Skin of body (tissue), 2 donors: ENCODE results near the gene CYP51A1. TPM values are rescaled to one million over a fixed set of nuclear protein-coding genes. Genes with fewer than 3 reads are reported as not detected.
A peak's percentile ranks its signal among the peaks of the same experiment; 100 is the strongest.
"Not testable (repeated sequence)": the region's sequence is repeated elsewhere in the genome, so short reads cannot be mapped to it uniquely, and the experiment has no call there.

Experiments
- DNase-seq: peaks from one replicate; lab custom pipeline; 2025; lab: John Stamatoyannopoulos, UW
- total RNA-seq: library from RNA; depleted of rRNA; stranded (reverse); fragments of >200 nt; gene quantifications from one replicate; pipeline ENCODE4 v1.2.3, GENCODE V29; 2014

The CYP51A1 gene
- 87.1 TPM for total RNA-seq

DNA sequence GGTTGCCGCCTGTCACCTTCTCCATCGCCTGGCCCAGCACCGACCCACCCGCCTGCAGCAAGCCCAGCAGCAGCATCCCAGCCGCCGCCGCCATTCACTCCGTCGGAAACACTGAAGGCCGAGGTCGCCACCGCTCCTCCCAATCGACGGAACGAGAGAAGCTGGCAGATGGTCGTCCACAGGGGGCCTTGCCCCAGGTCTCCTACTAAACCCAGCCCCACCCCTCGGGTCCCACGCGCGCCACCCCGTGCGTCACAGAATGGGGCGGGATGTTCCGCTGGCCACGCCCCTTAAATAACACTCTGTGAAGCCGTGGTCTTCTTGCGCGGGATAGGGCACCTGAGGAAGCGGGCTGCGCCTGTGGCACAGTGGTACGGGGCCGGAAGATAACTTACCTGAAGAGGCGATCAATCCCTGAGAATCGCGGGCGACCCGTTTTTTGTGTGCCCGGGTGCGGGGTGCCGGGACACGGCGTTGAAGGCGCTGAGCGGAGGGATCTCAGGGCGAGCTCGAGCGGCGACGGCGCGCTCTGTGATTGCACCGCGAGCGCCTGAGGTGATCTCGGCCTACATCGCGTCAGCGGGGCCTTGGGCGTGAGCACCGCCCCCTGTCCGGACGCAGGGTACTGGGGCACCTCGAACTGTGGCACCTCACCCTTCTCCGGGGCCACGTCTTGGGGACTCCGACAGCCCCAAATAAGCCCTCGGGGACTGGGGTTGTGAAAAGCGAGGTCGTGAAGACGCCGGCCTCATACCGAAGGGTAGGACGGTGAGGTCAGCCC is at the start of gene CYP51A1:
Gene CYP51A1 (minus strand): TSS at position 207 of the 781 bp plus-strand sequence. CDS start 113 bp downstream, at position 94.
- peak; percentile 95 for DNase-seq

DNA sequence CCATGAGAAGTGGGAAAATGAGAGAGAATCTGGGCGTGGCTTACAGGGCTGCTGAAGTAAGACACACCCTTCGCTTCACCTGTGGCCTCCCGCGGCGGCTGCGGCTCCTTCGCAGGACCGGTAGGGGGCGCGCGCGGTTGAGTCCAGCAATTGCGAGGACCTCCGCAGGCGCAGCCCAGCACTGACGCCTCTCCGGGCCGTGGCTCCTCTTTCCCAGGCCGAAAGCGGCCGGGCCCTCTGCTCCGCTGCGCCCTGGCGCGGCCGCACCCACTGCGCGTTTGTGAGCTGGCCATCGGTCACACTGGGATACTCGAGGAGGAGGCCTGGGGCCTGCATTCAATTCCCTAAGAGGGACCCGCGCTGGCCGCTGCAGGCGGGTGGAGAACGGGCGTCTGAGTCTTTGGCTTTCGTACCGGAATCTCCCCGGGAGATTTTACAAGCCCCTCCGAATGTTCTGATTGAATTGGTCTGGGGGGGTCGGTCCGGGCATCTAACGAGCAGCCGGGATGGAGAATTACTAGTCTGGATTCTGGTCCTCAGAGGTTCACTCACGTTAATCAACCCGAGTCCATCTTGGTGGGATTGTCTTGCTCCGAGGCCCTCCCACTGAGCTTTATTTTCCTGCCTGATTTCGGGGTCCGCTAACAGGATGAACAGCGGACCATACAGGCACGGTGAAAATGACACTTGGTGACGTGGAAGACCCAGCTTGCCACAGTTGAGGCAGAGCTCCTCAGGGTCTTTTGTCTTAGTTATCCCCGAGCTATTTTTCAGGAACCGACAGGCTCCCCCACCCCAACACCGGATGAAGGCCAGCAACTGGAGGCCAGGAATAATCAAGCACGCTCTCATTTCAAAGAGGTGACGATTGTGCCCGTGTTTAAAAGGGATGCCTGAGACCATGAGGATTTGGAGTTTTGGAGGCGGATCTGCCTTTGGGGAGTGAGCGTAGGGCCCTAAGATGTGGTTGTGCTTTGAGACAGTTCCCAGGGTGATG is 44.9 kb upstream of the CYP51A1 start, which contains the start of gene LRRD1:
Gene LRRD1 (minus strand): TSS at position 215 of the 997 bp plus-strand sequence. CDS start 13,940 bp downstream, outside the sequence.
- DNase-seq = peak; percentile 51

- peak; percentile 0 for DNase-seq
These were observed 43.1 kb upstream of the CYP51A1 start for GRCh38 chr7:92177362-92177761.

DNA sequence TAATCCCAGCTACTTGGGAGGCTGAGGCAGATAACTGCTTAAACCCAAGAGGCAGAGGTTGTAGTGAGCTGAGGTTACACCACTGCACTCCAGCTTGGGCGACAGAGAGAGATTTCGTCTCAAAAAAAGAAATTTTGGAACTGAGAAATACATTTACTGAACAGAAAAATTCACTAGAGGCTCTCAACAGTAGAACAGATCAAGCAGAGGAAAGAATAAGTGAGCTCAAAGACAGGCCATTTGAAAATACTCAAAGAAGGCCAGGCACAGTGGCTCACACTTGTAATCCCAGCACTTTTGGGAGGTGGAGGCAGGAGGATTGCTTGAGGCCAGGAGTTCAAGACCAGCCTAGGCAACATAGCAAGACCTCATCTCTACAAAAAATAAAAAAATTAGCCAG is 35.3 kb upstream of the CYP51A1 start:
- not testable (repeated sequence) for DNase-seq

DNA sequence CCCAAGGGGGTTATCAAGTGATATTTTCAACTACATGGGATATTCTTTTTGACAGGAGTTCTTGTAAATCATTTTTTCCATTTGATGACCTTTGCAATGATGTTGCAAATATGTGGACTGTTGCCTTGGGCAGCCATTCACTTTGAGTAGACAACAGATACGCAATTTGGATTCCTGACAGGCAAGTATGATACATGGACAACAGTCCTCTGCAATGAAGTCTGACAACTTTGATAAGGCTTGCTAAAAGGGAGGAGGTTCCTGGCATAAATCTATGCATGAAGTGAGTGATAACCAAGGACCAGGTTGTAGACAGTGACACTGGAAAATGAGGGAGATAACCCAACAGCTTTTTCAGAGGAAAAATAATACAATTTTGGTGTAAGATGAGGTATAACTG is 27.0 kb upstream of the CYP51A1 start:
- DNase-seq = no peak

DNA sequence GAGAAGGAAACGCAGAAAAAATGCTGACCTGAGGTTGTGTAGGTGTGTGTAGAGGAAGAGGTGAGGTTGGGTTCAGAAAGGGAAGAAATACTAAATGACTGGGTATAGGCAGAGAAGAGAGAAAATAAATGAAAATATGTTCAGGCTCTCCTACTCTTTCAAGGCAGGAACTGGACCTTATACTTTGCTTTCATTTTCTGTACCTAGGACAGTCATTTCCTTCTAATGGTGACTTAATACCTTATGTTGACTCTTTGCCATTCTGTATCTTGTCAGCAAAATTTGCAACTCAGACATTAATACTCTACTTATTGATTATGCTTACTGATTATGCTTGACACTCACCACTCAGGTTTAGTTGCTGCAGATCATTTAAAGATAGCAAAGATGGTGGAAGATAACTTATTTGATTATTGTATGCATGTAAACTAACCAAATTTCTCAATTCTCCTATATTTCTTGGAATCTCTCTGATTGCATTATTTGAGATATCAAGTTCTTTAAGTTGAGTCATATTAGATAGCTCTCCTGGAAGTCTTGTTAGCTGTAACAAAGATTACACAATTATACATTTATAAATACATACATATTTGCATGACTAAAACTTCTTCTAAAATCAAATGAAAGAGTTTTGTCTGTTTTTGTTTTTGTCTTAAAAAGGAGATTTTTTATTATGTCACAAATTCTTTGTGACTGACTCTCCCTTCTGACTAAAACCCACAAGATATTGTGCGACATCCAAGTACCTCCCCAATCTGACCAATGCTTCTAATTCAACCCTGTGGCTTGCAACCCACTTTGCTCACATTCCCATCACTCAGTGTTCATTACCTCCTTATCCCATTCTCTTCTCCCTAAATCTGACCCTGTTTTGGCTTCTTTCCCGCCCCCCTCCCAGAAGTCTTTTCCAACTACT is 24.6 kb upstream of the CYP51A1 start:
- no peak for DNase-seq

DNA sequence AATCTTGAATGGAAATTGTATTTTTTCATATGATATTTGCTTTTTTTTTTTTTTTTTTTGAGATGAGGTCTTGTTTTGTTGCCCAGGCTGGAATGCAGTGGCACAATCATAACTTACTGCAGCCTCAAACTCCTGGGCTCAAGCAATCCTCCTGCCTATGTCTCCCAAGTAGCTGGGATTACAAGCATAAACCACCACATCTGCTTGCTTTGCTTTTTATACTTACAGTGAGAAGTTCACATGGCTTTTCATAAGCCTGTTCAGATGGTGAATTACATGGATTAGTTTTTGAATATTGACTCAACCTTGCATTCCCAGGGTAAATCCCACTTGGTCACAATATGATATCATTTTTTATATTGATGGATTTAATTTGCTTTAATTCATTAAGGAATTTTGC is 22.7 kb upstream of the CYP51A1 start:
- no peak for DNase-seq

GRCh38 chr7:92155108-92155739 is 20.9 kb upstream of the CYP51A1 start:
- DNase-seq = no peak

DNA sequence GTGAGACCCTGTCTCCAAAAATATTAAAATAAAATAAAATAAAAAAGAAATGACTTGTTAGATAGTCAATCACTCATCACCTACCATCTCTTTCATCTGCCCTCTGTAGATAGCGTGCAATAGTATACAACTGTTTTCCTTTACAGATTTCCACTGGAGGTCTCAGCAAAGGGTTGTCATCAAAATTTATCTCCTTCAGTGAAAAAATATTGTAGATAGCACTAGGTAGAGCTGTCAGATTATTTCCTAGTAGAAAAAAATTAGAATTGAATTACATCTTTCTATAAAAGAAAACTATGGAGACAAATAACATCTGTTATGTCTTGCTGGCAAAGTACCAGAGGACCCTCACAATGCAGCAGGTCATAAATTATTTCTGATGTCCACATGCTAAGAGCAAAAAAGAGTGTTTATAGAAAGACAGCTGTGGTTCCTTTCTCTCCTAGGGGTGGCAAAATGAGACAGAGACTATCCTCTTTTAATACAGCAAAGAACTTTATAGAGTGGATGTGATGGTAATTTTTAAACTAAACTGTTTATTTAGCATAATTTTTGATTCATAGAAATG is 16.3 kb upstream of the CYP51A1 start:
- DNase-seq = no peak

DNA sequence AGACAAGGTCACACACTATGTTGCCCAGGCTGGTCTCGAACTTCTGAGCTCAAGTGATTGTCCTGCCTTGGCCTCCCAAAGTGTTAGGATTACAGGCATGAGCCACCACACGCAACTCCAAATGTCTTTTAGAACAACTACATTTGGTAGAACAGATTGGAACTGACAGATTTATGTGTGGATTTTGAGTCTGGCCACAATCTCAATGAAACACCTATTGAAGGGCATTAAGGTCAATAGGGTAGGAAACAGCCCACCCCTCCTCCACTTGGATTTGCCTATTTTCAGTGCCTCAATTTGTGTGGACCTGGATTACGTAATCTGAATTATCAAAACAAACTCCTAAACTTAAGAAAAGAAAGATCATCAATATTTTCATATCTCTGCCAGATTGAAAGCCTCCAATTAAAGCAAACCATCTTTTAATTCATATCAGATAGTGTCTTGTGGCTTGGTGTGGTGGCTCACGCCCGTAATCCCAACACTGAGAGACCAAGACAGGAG is 15.5 kb upstream of the CYP51A1 start:
- DNase-seq = no peak

DNA sequence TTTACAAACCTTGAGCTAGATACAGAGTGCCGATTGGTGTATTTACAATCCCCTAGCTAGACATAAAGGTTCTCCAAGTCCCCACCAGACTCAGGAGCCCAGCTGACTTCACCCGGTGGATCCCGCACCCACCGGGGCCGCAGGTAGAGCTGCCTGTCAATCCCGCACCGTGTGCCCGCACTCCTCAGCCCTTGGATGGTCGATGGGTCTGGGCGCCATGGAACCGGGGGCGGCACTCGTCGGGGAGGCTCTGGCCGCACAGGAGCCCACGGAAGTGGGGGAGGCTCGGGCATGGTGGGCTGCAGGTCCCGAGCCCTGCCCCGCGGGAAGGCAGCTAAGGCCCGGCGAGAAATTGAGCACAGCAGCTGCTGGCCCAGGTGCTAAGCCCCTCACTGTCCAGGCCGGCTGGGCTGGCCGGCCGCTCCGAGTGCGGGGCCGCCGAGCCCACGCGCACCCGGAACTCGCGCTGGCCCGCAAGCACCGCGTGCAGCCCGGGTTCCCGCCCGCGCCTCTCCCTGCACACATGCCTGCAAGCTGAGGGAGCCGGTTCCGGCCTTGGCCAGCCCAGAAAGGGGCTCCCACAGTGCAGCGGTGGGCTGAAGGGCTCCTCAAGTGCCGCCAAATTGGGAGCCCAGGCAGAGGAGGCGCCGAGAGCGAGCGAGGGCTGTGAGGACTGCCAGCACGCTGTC is 9.1 kb upstream of the CYP51A1 start:
- not testable (repeated sequence) for DNase-seq

DNA sequence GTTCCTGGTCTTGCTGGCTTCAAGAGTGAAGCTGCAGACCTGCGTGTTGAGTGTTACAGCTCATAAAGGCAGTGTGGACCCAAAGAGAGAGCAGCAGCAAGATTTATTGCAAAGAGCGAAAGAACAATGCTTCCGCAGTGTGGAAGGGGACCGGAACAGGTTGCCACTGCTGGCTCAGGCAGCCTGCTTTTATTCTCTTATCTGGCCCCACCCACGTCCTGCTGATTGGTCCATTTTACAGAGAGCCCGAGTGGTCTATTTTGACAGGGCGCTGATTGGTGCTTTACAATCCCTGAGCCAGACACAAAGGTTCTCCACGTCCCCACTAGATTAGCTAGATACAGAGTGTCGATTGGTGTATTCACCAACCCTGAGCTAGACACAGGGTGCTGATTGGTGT is 8.5 kb upstream of the CYP51A1 start:
- DNase-seq = not testable (repeated sequence)

DNA sequence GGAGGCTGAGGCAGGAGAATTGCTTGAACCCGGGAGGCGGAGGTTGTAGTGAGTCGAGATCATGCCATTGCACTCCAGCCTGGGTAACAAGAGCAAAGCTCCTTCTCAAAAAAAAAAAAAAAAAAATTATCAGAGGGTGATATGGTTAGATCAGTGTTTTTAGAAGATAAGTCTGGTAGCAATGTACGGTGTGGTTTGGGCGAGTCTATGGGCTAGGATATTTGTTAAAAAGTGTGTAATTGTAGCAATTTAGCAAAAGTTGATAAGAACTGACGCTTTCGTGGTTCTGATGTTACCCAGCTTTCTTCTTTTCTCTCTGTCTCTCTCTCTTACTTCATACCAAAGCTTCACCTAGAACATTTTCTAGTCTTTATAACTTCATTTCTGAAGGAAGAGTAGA is 6.9 kb upstream of the CYP51A1 start:
- DNase-seq = no peak

DNA sequence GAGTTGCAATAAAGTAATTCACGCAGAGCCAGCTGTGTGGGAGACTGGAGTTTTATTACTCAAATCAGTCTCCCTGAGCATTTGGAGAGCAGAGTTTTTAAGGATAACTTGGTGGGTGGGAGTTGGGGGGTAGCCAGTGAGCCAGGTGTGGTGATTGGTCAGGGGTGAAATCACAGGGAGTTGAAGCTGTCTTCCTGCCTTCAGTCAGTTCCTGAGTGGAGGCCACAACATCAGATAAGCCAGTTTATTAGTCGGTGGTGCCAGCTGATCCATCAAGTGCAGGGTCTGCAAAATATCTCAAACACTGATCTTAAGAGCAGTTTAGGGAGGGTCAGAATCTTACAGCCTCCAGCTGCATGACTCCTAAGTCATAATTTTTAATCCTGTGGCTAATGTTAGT is 3.3 kb upstream of the CYP51A1 start:
- no peak for DNase-seq

GRCh38 chr7:92135052-92135889 is 994 bp upstream of the CYP51A1 start:
- DNase-seq = peak; percentile 70

GRCh38 chr7:92133737-92134270 is 473 bp downstream of the CYP51A1 start:
- DNase-seq = no peak

- DNase-seq = peak; percentile 32
These were observed 1.0 kb downstream of the CYP51A1 start for GRCh38 chr7:92133133-92133736.
